ENCODE data around the gene C11orf68. TPM values are rescaled to one million over a fixed set of nuclear protein-coding genes. Genes with fewer than 3 reads are reported as not detected.
"Not testable (repeated sequence)": the region's sequence is repeated elsewhere in the genome, so short reads cannot be mapped to it uniquely, and the experiment has no call there.

The C11orf68 gene
- total RNA-seq, 4 donors from 2014 or later, result 11.5 to 53.0 (median 29.7) TPM

DNA sequence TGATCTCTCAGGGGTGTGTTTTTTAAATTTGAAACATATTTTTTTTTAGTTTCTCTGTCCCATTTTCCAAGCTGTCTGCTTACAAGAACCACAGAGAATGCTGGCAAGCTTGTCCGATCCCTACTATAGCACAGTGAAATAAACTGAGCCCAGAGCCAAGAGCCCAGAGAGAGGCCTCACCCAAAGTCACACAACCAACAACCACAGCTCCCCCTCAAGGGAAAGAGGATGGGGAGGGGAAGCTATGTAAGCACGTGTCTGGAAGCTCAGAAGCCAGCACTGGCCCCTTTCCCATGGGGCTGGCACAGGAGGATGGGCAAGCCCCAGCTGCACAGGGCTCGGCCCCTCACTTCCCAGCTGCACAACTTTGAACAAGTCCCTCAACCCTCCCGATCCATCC is 39.4 kb upstream of the C11orf68 start:
- Histone ChIP-seq H3K4me3 (no peak overlapping the region), H3K9me3 (no peaks in the 10 kb centered on the region), H3K27ac (no peak overlapping the region), H3K27me3 (no peaks in the 10 kb centered on the region), H3K36me3 (no peaks in the 10 kb centered on the region), H3K4me1 (peaks cover 6 to 8% of the 10 kb centered on the region in 2 donors)
- intact Hi-C loops (cut with DNase I; ENCODE audit: low total_unique reads), result no loop called here
- TF ChIP-seq, protein P1, sequence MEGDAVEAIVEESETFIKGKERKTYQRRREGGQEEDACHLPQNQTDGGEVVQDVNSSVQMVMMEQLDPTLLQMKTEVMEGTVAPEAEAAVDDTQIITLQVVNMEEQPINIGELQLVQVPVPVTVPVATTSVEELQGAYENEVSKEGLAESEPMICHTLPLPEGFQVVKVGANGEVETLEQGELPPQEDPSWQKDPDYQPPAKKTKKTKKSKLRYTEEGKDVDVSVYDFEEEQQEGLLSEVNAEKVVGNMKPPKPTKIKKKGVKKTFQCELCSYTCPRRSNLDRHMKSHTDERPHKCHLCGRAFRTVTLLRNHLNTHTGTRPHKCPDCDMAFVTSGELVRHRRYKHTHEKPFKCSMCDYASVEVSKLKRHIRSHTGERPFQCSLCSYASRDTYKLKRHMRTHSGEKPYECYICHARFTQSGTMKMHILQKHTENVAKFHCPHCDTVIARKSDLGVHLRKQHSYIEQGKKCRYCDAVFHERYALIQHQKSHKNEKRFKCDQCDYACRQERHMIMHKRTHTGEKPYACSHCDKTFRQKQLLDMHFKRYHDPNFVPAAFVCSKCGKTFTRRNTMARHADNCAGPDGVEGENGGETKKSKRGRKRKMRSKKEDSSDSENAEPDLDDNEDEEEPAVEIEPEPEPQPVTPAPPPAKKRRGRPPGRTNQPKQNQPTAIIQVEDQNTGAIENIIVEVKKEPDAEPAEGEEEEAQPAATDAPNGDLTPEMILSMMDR (IDR thresholded peaks at IDR 0.05), result no peak
- no peak for TF ChIP-seq POLR2A (IDR thresholded peaks at IDR 0.05)
- DNase-seq, result no peak

DNA sequence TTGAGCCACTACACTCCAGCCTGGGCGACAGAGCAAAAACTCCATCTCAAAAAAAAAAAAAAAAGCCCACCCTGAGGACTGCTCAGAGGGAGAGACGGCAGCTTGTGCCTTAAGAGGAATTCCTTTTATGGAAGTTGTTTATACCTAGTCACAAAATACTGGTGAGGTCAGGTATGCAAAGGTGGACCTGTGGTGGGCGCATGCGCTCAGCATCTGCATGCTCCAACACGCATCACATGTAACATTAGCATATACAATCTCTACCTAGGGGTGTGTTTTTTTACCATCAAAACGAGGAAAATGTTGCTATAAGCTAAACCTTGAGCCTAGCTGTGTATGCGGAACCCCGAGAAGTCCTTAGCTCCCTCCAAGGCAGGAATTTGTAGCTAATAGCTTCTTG is 35.9 kb upstream of the C11orf68 start:
- no peaks in the 10 kb centered on the region for H3K36me3 ChIP-seq
- H3K27ac ChIP-seq, result no peak overlapping the region
- H3K4me3 ChIP-seq, result no peak overlapping the region
- TF ChIP-seq, protein P1 (IDR thresholded peaks at IDR 0.05), result no peak
- TF ChIP-seq POLR2A (IDR thresholded peaks at IDR 0.05), result no peak
- no peaks in the 10 kb centered on the region for H3K4me1 ChIP-seq
- no peaks in the 10 kb centered on the region for H3K9me3 ChIP-seq
- no peaks in the 10 kb centered on the region for H3K27me3 ChIP-seq
- intact Hi-C loops (cut with DNase I; ENCODE audit: low total_unique reads), result no loop called here
- DNase-seq, result no peak

DNA sequence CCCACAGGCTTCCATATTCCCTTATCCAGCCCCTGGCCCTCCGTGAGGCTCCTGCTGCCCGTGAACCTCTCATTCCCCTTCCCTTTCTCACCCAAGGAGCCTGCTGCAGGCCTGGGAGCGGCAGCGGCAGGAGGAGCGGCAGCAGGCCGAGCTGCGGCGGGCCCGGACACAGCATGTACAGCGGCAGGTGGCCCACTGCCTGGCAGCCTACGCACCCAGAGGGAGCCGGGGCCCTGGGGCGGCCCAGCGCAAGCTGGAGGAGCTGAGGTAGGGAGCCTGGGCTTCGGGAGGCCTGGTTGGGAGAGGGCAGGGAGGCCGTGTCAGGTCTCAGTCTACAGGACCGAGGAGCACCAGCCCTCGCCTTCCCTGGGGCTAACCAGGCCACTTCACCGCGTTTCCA is 34.6 kb upstream of the C11orf68 start:
- intact Hi-C loops (cut with DNase I; ENCODE audit: low total_unique reads), result no loop called here
- H3K4me3 ChIP-seq, result no peak overlapping the region
- no peaks in the 10 kb centered on the region for H3K36me3 ChIP-seq
- no peaks in the 10 kb centered on the region for H3K9me3 ChIP-seq
- no peaks in the 10 kb centered on the region for H3K4me1 ChIP-seq
- H3K27me3 ChIP-seq, result no peaks in the 10 kb centered on the region
- no peak overlapping the region for H3K27ac ChIP-seq
- TF ChIP-seq, protein P1 (IDR thresholded peaks at IDR 0.05), result no peak
- no peak for TF ChIP-seq POLR2A (IDR thresholded peaks at IDR 0.05)
- DNase-seq, result no peak

DNA sequence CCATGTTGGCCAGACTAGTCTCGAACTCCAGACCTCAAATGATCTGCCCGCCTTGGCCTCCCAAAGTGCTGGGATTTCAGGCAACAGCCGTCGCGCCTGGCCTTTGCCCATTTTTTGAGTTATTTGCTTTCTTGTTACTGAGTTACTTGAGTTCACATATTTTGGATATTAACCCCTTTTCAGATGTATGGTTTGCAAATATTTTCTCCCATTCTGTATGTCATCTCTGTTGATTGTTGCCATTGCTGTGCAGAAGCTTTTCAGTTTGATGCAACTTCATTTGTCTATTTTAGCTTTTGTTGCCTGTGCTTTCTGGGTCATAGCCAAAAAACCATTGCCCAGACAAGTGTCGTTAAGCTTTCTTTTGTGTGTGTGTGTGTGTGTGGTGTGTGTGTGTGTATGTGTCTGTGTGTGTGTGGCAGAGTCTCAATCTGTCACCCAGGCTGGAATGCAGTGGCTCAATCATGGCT is 33.2 kb upstream of the C11orf68 start:
- H3K27me3 ChIP-seq, result no peaks in the 10 kb centered on the region
- no peaks in the 10 kb centered on the region for H3K36me3 ChIP-seq
- intact Hi-C loops (cut with DNase I; ENCODE audit: low total_unique reads), result no loop called here
- no peak overlapping the region for H3K4me3 ChIP-seq
- TF ChIP-seq POLR2A (IDR thresholded peaks at IDR 0.05), result no peak
- TF ChIP-seq, protein P1 (IDR thresholded peaks at IDR 0.05), result no peak
- no peak for DNase-seq
- no peak overlapping the region for H3K27ac ChIP-seq
- H3K9me3 ChIP-seq, result no peaks in the 10 kb centered on the region
- no peaks in the 10 kb centered on the region for H3K4me1 ChIP-seq

DNA sequence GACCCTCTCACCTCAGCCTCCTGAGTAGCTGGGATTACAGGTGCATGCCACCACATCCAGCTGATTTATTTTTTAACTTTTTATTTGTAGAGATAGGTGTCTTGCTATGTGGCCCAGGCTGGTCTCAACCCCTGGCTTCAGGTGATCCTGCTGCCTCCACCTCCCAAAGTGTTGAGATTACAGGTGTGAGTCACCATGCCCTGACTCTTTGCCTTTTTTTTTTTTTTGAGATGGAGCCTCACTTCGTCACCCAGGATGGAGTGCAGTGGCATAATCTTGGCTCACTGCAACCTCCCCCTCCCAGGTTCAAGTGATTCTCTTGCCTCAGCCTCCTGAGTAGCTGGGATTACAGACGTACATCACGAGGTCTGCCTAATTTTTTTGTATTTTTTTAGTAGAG is 32.8 kb upstream of the C11orf68 start:
- H3K4me1 ChIP-seq; DNase-seq; H3K4me3 ChIP-seq; H3K27ac ChIP-seq; H3K9me3 ChIP-seq; intact Hi-C loops (cut with DNase I; ENCODE audit: low total_unique reads); H3K36me3 ChIP-seq; H3K27me3 ChIP-seq: not testable (repeated sequence)

DNA sequence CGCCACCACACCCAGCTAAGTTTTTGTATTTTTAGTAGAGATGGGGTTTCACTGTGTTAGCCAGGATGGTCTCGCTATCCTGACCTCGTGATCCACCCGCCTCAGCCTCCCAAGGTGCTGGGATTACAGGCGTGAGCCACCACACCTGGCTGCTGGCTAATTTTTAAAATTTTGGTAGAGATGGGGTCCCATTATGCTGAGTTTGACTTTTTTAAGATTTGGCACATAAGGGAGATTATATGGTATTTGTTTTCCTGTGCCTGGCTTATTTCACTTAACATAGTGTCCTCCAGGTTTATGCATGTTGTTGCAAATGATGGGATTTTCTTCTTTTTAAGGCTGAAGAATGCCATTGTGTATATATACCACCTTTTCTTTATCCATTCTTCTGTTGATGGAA is 31.8 kb upstream of the C11orf68 start:
- H3K36me3 ChIP-seq; H3K9me3 ChIP-seq; H3K4me3 ChIP-seq; H3K27me3 ChIP-seq; intact Hi-C loops (cut with DNase I; ENCODE audit: low total_unique reads); H3K27ac ChIP-seq; H3K4me1 ChIP-seq; DNase-seq: not testable (repeated sequence)

Data from uterus (tissue), 4 donors.